GM12891 (cell line): ENCODE measurements around the gene TBC1D10B.

Experiments used
- DNase-seq: peaks from one replicate; pipeline ENCODE4 v3.0.0; 2011; ENCODE audit warnings: low spot score; ENCODE audit not compliant: insufficient read length
- FAIRE-seq: peaks from 2 replicates; lab custom pipeline; 2011; peaks lifted over from hg19 to GRCh38; lab: Jason Lieb, UNC
- PAX5 ChIP-seq: IDR thresholded peaks from 2 replicates; pipeline ENCODE4 v1.6.1; 2011; ENCODE audit warnings: low read length, moderate library complexity, mild to moderate bottlenecking; ENCODE audit not compliant: insufficient read depth, severe bottlenecking
- POLR2A ChIP-seq: IDR thresholded peaks from 2 replicates; pipeline ENCODE4 v1.6.1; 2011; ENCODE audit warnings: low read depth, low read length, control low read depth
- POLR2AphosphoS5 ChIP-seq: IDR thresholded peaks from 2 replicates; pipeline ENCODE4 v1.6.1; 2011; ENCODE audit warnings: low read depth, low read length, control low read depth
- POU2F2 ChIP-seq: IDR thresholded peaks from 2 replicates; pipeline ENCODE4 v1.6.1; 2011; ENCODE audit warnings: low read depth, mild to moderate bottlenecking, control low read depth, low read length, moderate library complexity
- SPI1 ChIP-seq: IDR thresholded peaks from 2 replicates; pipeline ENCODE4 v1.6.1; 2011; ENCODE audit warnings: low read depth, low read length, control low read depth
- TAF1 ChIP-seq: IDR thresholded peaks from 2 replicates; pipeline ENCODE4 v1.6.1; 2011; ENCODE audit warnings: low read depth, low read length, control low read depth

TBC1D10B gene

GRCh38 chr16:30355144-30355953 is 14.9 kb downstream of the TBC1D10B start, which contains the start of gene CD2BP2:
Gene CD2BP2, minus strand, starts transcription at chr16:30355308. Its CDS starts 627 bp downstream, at chr16:30354681.
- FAIRE-seq, result peak; percentile 96
- peak; percentile 90 for DNase-seq
- TF ChIP-seq PAX5 (no peak), POLR2A (no peak), POLR2AphosphoS5 (peak; percentile 47; the same call in 1 of the 2 replicates), POU2F2 (peak; percentile 16; the same call in 1 of the 2 replicates), SPI1 (peak; percentile 33), TAF1 (peak; percentile 92)

- TF ChIP-seq PAX5 (no peak), POU2F2 (0 out of 2 replicates have a peak, but pooled peaks have one; percentile 14)
- DNase-seq (no peak), FAIRE-seq (peak; percentile 51)
Observed at GRCh38 chr16:30354423-30355143, 15.7 kb downstream of the TBC1D10B start.

- DNase-seq, result no peak
- TF ChIP-seq SPI1 (no peak), TAF1 (no peak), POLR2AphosphoS5 (no peak), POU2F2 (no peak), POLR2A (no peak), PAX5 (no peak)
- FAIRE-seq, result no peak
Observed at GRCh38 chr16:30353438-30354129, 16.7 kb downstream of the TBC1D10B start.

DNA sequence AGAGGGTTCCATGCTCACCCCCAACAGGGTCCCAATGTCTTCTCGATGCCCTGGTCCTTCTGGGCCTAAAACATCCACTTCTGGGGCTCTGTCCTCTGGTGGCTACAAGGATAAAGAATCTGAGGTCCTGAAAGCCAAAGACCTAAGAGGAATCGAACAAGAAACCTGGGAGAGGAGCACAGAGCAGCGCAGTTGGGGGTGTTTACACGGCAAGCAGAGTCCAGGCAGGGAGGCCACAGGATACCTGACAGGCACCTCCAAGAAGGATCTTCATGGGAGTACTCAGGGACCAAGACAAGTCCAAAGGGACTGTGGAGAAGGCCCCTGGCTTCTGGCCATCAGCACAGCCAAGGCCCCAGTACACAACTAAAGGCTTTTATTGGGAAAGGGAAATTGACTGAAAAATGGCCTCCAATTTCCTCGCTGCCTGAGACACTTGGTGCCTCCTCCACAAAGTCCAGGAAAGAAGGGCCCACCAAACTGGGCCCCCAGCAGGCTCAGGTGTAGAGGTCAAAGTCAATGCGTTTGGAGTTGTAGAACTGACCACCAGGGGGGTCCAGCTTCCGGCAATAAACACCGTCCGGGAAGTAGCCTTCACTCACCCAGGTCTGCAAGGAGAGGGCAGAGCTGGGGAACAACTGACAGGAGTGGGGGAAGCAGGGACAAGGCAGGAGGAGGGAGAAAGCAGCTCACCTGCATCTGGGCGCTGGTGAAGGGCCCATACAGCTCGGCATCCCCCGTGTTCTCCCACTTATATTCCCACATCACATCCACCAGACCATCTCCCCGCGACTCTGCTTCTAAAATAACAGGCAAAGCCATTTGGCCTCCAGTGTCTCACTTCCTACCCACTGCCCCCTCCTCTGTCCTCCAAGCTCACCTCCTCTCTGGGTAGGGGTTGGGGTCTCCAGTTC is 17.5 kb downstream of the TBC1D10B start:
- TF ChIP-seq POU2F2 (no peak), PAX5 (no peak), SPI1 (no peak), POLR2AphosphoS5 (no peak), TAF1 (no peak), POLR2A (no peak)
- DNase-seq (no peak), FAIRE-seq (no peak)

- DNase-seq (no peak), FAIRE-seq (no peak)
- no peak for TF ChIP-seq POU2F2
- TF ChIP-seq TAF1, result no peak
- no peak for TF ChIP-seq POLR2A
- TF ChIP-seq PAX5, result no peak
- TF ChIP-seq POLR2AphosphoS5, result no peak
- TF ChIP-seq SPI1, result no peak
Observed at GRCh38 chr16:30351586-30352419, 18.5 kb downstream of the TBC1D10B start.

DNA sequence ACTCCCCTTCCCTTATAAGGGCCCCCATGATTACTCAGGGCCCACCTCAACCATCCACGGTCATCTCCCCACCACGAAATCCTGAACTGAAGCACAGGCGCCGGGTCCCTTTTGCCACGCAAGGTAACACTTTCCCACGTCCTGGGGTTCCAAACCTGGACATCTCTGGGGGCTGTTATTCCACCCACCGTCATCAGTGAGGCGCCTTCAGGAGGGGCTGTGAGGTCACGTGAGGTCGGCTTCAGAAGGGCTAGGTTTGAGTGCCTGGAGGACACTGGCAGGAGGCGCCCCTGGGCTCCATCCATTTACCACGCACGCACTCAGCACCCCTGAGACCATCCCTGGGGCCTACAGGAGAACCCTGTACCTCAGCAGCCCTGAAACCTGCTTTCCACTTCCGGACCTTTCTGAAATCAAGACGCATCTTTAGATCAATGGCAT is 19.3 kb downstream of the TBC1D10B start:
- no peak for TF ChIP-seq PAX5
- TF ChIP-seq SPI1, result no peak
- TF ChIP-seq POLR2A, result no peak
- TF ChIP-seq POLR2AphosphoS5, result no peak
- DNase-seq, result no peak
- no peak for FAIRE-seq

- peak; percentile 98 for FAIRE-seq
- DNase-seq, result peak; percentile 60
- TF ChIP-seq POLR2AphosphoS5, result no peak
- no peak for TF ChIP-seq SPI1
- TF ChIP-seq POLR2A, result no peak
- TF ChIP-seq TAF1, result no peak
- TF ChIP-seq PAX5, result peak; percentile 48
- peak; percentile 78; the same call in 1 of the 2 replicates for TF ChIP-seq POU2F2
Observed at GRCh38 chr16:30350134-30350871, 20.0 kb downstream of the TBC1D10B start.

DNA sequence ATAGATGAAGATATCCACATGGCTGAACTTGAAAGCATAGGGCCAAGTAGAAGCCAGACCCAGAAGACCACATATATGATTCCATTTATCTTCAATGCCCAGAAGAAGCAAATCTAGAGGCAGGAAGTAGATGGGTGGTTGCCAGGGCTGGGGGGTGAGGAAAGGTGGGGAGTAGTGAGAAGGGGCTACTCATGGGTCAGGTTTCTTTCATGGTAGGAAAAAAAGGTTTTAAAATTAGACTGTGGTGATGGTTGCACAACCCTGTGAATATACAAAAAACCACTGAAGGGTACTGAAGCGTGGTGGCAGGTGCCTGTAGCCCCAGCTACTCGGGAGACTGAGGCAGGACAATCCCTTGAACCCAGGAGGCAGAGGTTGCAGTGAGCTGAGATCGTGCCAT is 20.6 kb downstream of the TBC1D10B start:
- DNase-seq, result no peak
- FAIRE-seq, result peak; percentile 68

More for the DNA sequence above, 20.6 kb downstream of the TBC1D10B start:
- TF ChIP-seq PAX5 (peak; percentile 43), SPI1 (no peak)
